Heart right ventricle (tissue), 16 donors: ENCODE measurements around the gene RIC8A. TPM values are rescaled to one million over a fixed set of nuclear protein-coding genes. Genes with fewer than 3 reads are reported as not detected.

ENCODE experiments used
- ATAC-seq, 8 donors: fragments of 200-7000 bp; cut with Tn5 transposase; one replicate each; pipeline ENCODE4 v1.9.1; 2020; ENCODE audit warnings: mild to moderate bottlenecking in 8 of 8, moderate library complexity in 8 of 8, moderate number of reproducible peaks in 1 of 8
- DNase-seq, 2 donors: peaks; one replicate each; pipeline ENCODE4 v3.0.0-alpha.2; 2020
- H3K27ac ChIP-seq, 10 donors: fragments of 200-600 bp; sonication (generic) in 2 of 10; one replicate each; pipeline versions ENCODE4 v1.5.0 to v1.8.0; 2020 to 2022; ENCODE audit warnings: mild to moderate bottlenecking in 3 of 10
- H3K27me3 ChIP-seq, 7 donors: fragments of 200-600 bp; one replicate each; pipeline ENCODE4 v1.8.0; 2021 to 2022; ENCODE audit warnings: mild to moderate bottlenecking in 2 of 7
- H3K36me3 ChIP-seq, 9 donors: fragments of 200-600 bp; sonication (generic) in 1 of 9; one replicate each; pipeline versions ENCODE4 v1.5.0 to v1.8.0; 2020 to 2022; ENCODE audit warnings: mild to moderate bottlenecking in 2 of 9
- H3K4me1 ChIP-seq, 9 donors: fragments of 200-600 bp; sonication (generic) in 1 of 9; one replicate each; pipeline versions ENCODE4 v1.5.0 to v1.8.0; 2020 to 2022; ENCODE audit warnings: mild to moderate bottlenecking in 4 of 9
- H3K4me3 ChIP-seq, 10 donors: fragments of 200-600 bp; sonication (generic) in 2 of 10; one replicate each; pipeline versions ENCODE4 v1.5.0 to v1.8.0; 2020 to 2022; ENCODE audit warnings: mild to moderate bottlenecking in 7 of 10, moderate library complexity in 2 of 10
- H3K9me3 ChIP-seq, 11 donors: fragments of 200-600 bp in 10 of 11; sonication (generic) in 2 of 11; one replicate each; pipeline versions ENCODE4 v1.5.0 to v1.8.0; 2013 to 2022; ENCODE audit warnings: mild to moderate bottlenecking in 2 of 11, control low read depth in 1 of 11, moderate library complexity in 1 of 11
- WGBS, 2 donors: extraction: QIAGEN DNeasy Blood & Tissue Kit; methylation state at CpG; one replicate each; pipeline ENCODE4 v1.1.7; 2013; ENCODE audit warnings: inconsistent platforms in 1 of 2; 5-methylcytosine and 5-hydroxymethylcytosine counted together
- intact Hi-C, 10 donors: fragments of 100-400 bp; cut with DNase I; formaldehyde crosslinking; loops; one replicate each; pipeline versions ENCODE4 v1.11.1 to v1.14.2; 2022
- polyA plus RNA-seq, 2 donors: library from polyadenylated mRNA; stranded (reverse); fragments of 200-250 nt; gene quantifications; one replicate each; pipeline ENCODE4 v1.2.3, GENCODE V29; 2013
- total RNA-seq, 10 donors: library from RNA; stranded (reverse); fragmentation: NEBNext Ultra II Directional in 3 of 10; extraction: Animal tissue kit (Norgen Biotek cat#: 25700) in 3 of 10; gene quantifications; one replicate each; pipeline versions ENCODE4 v1.2.1 to v1.2.4, GENCODE V29; 2021 to 2023
- TF ChIP-seq, protein P1 (sequence below), 9 donors: fragments of 200-600 bp; sonication (generic) in 2 of 9; IDR thresholded peaks; one replicate each; pipeline versions ENCODE4 v1.5.0 to v1.8.0; 2021 to 2022; ENCODE audit warnings: antibody characterized with exemption in 9 of 9, mild to moderate bottlenecking in 5 of 9, moderate library complexity in 1 of 9
- donor health status: Arrhythmogenic right ventricular cardiomyopathy.
- donor health status: ischemic (EF 13 %, LVEDD 7.1; RV severe dilation, severe dysfunction).
- donor health status: healthy with polysubstance abuse.
- donor health status: DM: no; HTN: yes; CAD: no.
- donor health status: DM: no; HTN: no; CAD: no.
- donor health status: ischemic (EF 25% LVEDD 6.9; RV normal size, moderate dysfunction).
- donor health status: ischemic (EF 25% LVEDD 5.7; RV mildly dilated, moderate dysfunction).
- donor health status: healthy.
- donor health status: DM: yes; HTN: yes; CAD: no.
- donor health status: Ischemic cardiomyopathy.
- donor health status: ischemic (EF 35%, LVEDD 5.7; RV mildly dilated, moderate dysfunction).
- donor health status: nonischemic (EF 11% LVEDD 7.7; RV severe dilation, severe dysfunction).
- donor health status: DM: yes; HTN: yes; CAD: no.
- donor health status: PGD.
- donor health status: ischemic (EF 29% LVEDD 5.4; RV normal size, mild dysfunction).
- donor health status: nonischemic (EF 23%, LVEDD 6.1; RV moderate dilation, normal function).

Gene RIC8A
- total and polyA plus RNA-seq, 12 donors = 38.4 to 82.1 (median 59.5) TPM

- intact Hi-C loops = loop anchor here in 1 of 10 donors (5.0 kb wide), 1 partner anchor 160 kb away; no protein-coding TSS in a partner anchor
- Histone ChIP-seq H3K4me1 (peaks cover 0 to 15% (median 0%) of the 10 kb centered on the region in 9 donors), H3K4me3 (no peak overlapping the region), H3K27ac (no peak overlapping the region), H3K27me3 (no peaks in the 10 kb centered on the region), H3K9me3 (no peaks in the 10 kb centered on the region), H3K36me3 (peaks cover 0 to 31% (median 2%) of the 10 kb centered on the region in 9 donors)
- 83 to 89% methylated on average over 9 of the region's 9 CpGs for WGBS, 2 donors
- ATAC-seq (peak in 1 of 8 donors; percentile 19), DNase-seq (no peak)
- TF ChIP-seq, protein P1, sequence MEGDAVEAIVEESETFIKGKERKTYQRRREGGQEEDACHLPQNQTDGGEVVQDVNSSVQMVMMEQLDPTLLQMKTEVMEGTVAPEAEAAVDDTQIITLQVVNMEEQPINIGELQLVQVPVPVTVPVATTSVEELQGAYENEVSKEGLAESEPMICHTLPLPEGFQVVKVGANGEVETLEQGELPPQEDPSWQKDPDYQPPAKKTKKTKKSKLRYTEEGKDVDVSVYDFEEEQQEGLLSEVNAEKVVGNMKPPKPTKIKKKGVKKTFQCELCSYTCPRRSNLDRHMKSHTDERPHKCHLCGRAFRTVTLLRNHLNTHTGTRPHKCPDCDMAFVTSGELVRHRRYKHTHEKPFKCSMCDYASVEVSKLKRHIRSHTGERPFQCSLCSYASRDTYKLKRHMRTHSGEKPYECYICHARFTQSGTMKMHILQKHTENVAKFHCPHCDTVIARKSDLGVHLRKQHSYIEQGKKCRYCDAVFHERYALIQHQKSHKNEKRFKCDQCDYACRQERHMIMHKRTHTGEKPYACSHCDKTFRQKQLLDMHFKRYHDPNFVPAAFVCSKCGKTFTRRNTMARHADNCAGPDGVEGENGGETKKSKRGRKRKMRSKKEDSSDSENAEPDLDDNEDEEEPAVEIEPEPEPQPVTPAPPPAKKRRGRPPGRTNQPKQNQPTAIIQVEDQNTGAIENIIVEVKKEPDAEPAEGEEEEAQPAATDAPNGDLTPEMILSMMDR (IDR thresholded peaks at IDR 0.05) = no peak
Observed at GRCh38 chr11:197741-198235, 9.7 kb upstream of the RIC8A start.

DNA sequence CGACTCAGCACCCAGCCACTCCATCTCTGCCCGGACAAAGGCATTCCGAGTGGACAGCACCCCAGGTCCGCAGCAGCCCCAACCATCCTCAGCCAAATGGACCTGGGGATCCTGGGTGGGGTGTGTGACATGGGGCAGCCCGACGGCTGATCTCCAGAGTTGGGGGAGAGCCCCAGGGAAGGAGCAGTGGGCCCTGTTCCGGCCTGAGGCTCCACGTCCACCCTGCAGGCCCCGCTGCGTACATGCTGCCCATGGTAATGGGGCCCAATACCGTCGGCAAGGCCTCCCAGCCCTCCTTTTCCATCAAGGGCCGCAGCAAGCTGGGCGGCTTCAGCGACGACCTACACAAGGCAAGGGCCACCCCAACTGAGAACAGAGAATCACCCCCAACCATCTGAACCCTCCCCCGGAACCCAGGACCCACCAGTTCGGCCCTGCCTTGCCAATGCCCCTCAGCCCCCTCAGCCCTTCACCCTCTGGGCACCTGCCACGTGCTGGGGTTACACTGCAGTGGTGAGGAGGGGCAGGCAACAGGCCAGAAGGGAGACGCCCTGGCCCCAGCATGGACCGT is 9.2 kb upstream of the RIC8A start:
- no peak overlapping the region for H3K27ac ChIP-seq
- H3K4me3 ChIP-seq = no peak overlapping the region
- TF ChIP-seq, protein P1 (IDR thresholded peaks at IDR 0.05) = no peak
- intact Hi-C loops = loop anchor here in 1 of 10 donors (5.0 kb wide), 1 partner anchor 159 kb away; no protein-coding TSS in a partner anchor
- DNase-seq (no peak), ATAC-seq (peak in 1 of 8 donors; percentile 6)
- H3K9me3 ChIP-seq = no peaks in the 10 kb centered on the region
- H3K4me1 ChIP-seq = peaks cover 0 to 19% (median 0%) of the 10 kb centered on the region in 9 donors
- no peaks in the 10 kb centered on the region for H3K27me3 ChIP-seq
- 87 to 93% methylated on average over 21 of the region's 21 CpGs for WGBS, 2 donors
- peaks cover 0 to 36% (median 2%) of the 10 kb centered on the region in 9 donors for H3K36me3 ChIP-seq

- intact Hi-C loops = loop anchor here in 1 of 10 donors (5.0 kb wide), 1 partner anchor 158 kb away; no protein-coding TSS in a partner anchor
- DNase-seq = no peak
- no peaks in the 10 kb centered on the region for H3K27me3 ChIP-seq
- no peak overlapping the region for H3K4me3 ChIP-seq
- peaks cover 0 to 44% (median 2%) of the 10 kb centered on the region in 9 donors for H3K36me3 ChIP-seq
- H3K9me3 ChIP-seq = no peaks in the 10 kb centered on the region
- peaks cover 0 to 26% (median 0%) of the 10 kb centered on the region in 9 donors for H3K4me1 ChIP-seq
- TF ChIP-seq, protein P1 (IDR thresholded peaks at IDR 0.05) = no peak
- peak in 1 of 8 donors; percentile 10 for ATAC-seq
- H3K27ac ChIP-seq = no peak overlapping the region
- WGBS, 2 donors = 87 to 90% methylated on average over 13 of the region's 13 CpGs
Observed at GRCh38 chr11:199004-199581, 8.4 kb upstream of the RIC8A start.

GRCh38 chr11:199782-200181 is 7.7 kb upstream of the RIC8A start:
- Histone ChIP-seq H3K36me3 (peaks cover 0 to 51% (median 2%) of the 10 kb centered on the region in 9 donors), H3K9me3 (no peaks in the 10 kb centered on the region), H3K4me3 (no peak overlapping the region), H3K27ac (no peak overlapping the region), H3K27me3 (no peaks in the 10 kb centered on the region), H3K4me1 (peaks cover 0 to 33% (median 5%) of the 10 kb centered on the region in 9 donors)
- TF ChIP-seq, protein P1 (IDR thresholded peaks at IDR 0.05) = no peak
- intact Hi-C loops = loop anchor here in 4 of 10 donors (5.0 to 10.0 kb wide), 3 partner anchors 155 to 305 kb away; partner anchors contain the start of gene RNH1 (in 1 of the 4)
- ATAC-seq (peak in 1 of 8 donors; percentile 21), DNase-seq (no peak)
- 82 to 83% methylated on average over 8 of the region's 8 CpGs for WGBS, 2 donors
